ENCODE results near the gene UNC13C.

The UNC13C gene

DNA sequence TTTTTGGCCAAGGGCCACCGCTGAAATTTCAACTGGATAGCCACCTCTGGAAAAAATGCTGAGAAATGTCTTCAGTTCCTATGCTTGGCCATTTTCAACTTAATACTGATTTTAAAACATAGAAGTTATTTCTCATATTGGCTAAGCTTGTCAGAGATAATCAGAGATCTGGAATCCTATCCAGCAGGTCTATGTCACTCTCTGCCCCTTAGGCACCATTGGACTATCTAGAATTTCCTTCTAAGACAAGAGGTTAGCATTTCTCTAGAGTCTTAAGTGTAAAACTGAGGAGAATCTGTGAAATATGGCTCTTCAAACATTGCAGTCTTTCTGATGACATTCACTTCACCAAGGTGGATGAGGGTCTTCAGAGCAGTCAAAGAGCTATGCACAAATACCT lies 597.3 kb downstream of the UNC13C start:
- no peak for DNase-seq

- DNase-seq, result no peak
Observed at GRCh38 chr15:54576298-54576935, 598.2 kb downstream of the UNC13C start.

DNA sequence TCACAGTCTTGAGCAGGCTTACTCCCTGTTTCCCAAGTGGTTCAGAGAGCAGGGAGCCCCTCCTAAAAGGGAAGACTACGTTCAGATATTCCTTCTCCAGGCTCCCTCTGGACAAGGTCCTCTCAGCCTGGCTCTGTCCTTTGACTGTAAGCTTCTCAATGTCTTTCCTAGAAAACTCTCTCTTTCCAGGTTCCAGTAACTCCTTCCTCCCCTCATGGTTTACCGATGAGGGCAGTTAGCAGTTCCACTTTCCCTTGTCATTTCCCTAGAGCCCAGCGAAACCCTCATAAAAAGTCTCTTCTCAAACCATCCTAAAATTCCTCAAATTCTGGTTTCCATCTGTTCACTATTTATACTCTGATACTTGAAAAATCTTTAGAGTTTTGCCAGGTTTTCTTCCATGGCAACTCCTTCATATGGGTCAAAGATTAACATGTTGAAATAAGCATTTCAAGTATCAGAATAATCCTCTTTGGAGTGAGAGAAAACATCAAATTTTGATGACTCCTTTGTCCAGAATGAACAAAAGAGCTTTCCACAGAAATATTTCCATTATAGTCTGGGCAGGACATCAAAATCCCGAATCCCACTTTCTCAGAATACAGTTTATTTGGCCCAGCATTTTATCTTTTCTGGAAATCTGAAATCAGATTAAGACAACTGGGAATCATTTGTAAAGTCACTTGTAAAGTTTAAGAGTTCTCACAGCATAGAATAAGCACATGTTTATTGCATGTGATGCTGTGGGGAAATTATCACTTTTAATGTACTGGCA lies 599.4 kb downstream of the UNC13C start:
- DNase-seq, result no peak

DNA sequence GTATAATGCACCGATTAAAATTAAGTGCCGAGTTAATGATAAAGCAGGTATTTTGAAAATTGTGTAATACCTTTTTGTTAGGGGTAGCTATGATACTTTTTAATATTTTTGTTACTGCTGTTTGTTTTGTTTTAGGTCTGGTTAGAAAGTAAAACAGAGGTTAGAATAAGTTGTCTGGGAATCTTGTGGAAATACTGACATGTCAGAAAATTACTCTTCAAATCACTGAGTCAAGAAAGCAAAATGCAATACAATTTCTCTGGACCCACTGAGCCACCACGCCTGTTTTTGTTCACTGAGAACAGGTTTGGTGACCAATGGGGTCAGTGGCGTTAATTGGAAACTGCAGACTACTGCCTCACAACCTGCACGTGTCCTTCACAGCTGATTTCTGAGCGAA lies 601.6 kb downstream of the UNC13C start:
- no peak for DNase-seq

GRCh38 chr15:54580643-54581042 lies 602.4 kb downstream of the UNC13C start:
- DNase-seq, result no peak

DNA sequence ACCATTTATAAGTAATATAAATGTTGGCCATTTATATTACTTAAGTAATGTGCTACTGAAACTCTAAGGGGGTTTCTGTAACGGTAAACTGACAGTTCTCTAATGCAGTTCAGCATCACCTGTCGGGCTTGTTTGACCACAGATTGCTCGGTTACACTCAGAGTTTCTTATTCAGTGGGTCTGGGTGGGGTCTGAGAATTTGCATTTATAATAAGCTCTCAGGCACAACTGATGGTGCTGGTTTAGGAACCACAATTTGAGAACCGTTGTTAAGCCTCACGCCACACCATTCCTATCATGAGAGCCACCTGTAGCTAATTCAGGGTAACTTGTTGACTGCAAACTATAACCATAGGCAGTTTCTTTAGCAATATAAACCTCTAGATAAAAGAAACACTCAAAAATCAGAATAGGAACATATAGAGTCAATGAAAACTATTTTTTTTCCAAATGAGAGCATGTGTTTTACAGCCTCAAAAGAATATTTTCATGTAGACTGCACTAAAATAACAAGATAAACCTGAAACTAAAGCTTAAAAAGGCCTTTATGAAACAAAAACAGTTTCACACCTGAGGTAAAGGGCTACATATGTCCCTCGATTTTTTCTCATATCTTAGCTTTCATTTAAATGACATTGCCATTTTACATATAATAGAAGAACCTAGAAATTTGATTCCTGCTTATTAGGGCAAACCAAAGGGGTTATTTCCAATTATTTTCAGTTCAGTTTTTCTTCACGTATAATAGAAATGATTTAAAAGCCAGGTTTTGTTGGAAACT lies 604.8 kb downstream of the UNC13C start:
- DNase-seq, result no peak

GRCh38 chr15:54585063-54585462 lies 606.8 kb downstream of the UNC13C start:
- no peak for DNase-seq

DNA sequence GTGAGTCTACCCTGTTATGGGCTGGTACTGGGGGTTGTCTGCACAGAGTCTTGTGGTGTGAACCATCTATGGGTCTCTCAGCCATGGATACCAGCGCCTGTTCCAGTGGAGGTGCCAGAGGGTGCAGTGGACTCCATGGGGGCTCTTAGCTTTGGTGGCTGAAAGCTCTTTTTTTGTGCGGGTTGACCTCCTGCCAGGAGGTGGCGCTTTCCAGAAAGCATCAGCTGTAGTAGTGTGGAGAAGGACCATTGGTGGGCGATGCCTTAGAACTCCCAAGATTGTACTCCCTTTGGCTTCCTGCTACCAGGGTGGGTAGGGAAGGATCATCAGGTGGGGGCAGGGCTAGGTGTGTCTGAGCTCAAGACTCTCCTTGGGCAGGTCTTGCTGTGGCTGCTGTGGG lies 615.9 kb downstream of the UNC13C start:
- no peak for DNase-seq

DNA sequence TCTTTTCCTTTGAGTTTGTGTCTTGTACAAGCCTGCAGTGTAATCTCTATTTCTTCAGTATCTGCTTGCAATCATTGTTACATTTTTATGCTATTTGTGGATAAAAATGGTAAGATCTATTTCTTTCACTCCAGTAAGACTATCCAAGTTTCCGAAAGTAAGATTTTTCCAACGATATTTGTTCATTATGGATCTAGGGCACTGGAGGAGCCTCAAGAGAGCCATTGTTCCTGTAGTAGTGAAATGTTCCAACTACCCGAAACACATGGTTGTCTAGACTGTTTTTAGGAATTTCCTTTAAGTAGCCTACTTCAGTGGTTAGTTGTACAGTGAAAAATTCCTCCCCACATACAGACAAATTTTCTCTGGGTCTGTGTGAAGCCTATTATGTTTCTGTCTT lies 621.1 kb downstream of the UNC13C start:
- no peak for DNase-seq

DNA sequence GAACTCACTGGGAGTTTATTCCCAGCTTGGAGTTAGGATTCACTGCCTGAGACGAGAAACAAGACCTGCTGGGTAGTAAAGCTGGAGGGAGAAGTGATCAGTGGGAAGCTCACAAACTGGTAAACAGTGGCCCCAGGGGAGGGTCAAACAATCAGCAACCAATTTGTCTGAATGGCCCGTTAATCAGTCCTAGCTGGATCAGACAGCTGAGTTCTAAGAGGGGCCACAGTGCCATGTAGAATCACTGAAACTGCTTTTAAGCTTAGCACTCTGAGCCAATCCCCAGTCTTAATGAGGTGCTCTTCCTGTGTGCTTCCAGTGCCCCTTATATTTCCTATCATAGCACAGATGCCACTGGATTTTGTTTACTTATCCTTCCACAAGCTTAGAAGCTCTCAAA lies 626.8 kb downstream of the UNC13C start:
- DNase-seq, result no peak

DNA sequence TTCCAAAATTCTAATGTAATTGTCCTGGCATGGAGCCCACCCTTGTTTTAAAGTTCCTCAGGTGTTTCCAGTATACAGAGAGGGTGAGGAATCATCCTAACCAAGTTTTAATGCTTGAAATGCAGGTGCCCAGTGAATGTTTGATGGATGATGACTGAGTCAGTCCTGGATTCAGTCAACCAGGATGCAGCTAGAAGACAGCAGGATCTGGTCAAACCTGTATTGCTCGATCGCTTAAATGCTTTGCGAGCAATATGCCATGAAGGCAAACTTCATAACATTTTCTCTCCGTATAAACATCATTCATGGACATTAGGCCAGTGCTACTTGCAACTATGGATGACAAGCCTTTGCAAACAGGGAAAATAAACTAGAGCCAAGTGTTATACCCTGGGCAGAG lies 627.3 kb downstream of the UNC13C start:
- no peak for DNase-seq

GRCh38 chr15:54608876-54609835 lies 630.9 kb downstream of the UNC13C start:
- no peak for DNase-seq

DNA sequence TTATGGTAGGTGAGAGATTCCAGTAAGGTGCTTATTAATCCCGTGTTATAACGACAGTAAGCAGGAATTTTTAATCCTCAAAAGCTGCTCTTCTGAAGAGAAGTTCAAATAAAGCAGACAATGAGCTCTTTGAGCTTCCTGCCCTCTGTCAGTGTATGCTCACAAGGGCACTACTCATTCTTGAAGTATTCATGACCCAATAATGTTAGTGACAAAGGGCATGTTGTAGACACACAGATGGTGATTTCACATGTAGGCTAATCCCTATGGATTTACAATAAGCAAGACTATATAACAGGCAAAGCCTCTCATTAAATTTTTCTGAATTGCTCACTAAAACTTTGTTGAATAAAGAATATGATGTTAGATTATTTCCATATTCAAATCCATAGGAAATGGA lies 639.9 kb downstream of the UNC13C start:
- no peak for DNase-seq

DNA sequence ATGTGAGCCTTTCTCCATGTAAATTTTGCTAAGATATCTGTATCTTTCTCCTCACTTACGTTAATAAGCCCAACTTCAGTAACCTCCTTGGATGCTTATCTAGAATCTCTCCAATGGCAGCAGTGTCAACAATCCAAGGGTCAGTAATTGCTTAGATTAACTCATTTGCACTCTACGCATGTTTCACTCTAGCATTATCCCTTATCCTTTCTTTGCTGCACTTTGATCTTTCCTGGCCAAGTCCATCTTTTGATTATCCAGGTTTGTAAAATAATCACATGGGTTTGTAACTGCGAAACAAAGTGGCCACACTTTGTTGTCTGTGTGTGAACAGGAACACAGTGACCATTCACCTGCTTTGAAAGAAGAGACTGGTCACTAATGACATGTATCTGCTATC lies 640.9 kb downstream of the UNC13C start:
- no peak for DNase-seq

DNA sequence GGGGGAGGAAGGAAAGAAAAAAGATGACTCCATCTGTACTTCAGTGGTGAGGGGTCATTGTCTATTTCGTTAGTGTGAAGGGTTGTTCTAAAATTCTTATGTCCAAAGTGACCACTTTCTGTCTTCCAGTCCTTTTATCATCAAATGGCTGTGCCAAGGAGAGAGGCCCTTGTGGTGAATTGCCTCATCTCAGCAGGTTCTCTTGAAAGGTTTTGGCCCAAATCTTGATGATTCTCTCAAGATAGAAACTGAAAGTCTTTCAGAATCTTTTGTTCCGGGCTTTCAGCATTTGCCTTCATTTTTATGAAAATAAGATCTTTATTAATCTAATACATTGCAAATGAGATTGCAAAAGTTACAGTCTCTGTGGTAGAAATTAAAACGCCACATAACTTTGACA lies 642.7 kb downstream of the UNC13C start:
- no peak for DNase-seq

DNA sequence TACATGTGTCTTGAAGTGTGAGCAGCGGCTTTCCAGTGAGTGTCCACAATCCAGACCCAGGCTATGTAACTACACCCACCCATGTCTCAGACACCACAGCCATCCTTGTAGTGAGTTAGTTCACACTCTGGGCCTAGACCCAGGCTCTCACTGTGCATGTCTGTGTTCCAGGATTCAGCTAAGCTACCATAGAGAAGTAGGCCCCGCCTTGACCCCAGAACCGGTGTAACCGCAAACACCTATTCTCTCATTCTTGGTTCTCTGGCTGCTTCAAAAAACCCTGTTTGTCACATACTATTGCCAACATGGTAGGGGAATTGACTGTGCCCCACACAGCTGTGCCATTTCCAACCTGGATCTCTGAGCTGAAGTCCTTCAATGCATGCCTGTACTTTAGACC lies 657.9 kb downstream of the UNC13C start:
- no peak for DNase-seq

DNA sequence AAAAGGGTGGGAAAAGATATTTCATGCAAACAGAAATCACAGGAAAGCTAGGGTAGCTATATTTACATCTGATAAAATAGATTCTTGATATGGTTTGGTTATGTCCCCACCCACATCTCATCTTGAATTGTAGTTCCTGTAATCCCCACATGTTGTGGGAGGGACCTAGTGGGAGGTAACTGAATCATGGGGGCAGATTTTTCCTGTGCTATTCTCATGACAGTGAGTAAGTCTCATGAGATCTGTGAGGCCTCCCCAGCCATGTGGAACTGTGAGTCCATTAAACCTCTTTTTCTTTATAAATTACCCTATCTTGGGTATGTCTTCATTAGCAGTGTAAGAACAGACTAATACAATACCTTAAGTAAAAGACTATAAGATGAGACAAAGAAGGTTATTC lies 660.4 kb downstream of the UNC13C start:
- DNase-seq, result no peak

GRCh38 chr15:54640873-54641272 lies 662.6 kb downstream of the UNC13C start:
- DNase-seq, result no peak

GRCh38 chr15:54644796-54645195 lies 666.6 kb downstream of the UNC13C start:
- no peak for DNase-seq

DNA sequence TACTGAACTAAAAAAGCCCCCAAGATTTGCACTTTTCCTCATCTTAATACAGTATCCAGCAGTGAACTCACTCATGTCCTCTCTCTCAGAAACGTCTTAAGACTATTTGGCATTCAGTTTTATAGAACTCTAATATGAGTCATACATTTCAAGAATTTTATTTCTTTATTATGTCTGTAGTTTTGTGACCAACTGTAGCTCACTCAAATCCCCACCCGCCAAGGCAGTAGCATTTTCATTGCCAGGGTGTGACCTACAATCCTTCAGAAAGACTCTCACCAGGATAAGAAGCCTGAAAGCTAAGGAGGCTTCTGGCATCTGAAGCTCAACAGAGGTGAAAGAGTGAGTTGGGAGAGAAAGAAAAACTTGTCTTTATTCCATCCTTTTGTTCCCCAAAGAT lies 681.4 kb downstream of the UNC13C start:
- DNase-seq, result no peak

DNA sequence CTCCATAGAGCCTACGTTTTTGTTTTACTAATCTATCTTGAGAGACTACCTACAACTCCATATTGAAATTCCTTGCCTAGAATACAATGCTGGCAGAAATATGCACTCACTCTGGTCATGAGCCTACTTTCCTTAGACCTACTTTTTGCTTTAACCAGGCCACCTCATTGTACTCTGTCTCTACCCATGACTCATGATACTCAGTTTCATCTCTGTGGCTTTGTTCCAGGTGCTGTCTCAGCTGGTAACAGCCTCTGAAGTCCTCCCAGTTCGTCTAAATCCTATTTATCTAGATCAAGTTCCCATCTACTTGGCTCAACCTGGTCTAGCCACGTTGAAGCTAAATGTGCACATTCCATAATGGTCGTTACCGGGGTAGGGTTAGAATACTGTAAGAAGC lies 682.1 kb downstream of the UNC13C start:
- DNase-seq, result no peak

DNA sequence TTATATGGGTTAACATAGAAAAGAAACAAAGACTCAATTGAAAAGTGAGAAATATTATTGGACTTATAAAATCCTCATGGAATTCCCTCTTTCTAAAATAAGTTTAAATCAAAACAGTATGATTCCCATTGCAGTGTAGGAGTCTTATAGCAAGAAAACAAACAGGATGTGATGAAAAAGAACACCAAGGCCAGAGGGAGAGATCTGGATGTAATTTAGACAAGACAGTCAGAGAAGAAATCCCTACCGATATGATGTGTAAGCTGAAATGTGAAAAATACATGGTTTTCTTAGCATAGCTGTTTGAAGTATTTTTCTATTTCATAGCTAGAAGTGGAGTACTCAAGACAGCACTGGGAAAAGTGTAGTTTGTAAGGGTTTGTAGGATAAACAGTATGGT lies 697.0 kb downstream of the UNC13C start:
- DNase-seq, result no peak

GRCh38 chr15:54681584-54681983 lies 703.3 kb downstream of the UNC13C start:
- DNase-seq, result no peak
